Measurements from ENCODE around the gene CELF4.

Gene CELF4

GRCh38 chr18:37534627-37535026 lies 31.0 kb downstream of the CELF4 start:
- no peak overlapping the region for H3K4me3 Mint-ChIP-seq
- H3K9me3 Mint-ChIP-seq, result no peaks in the 10 kb centered on the region
- H3K27me3 Mint-ChIP-seq (ENCODE audit: low read depth), result peaks cover 9% of the 10 kb centered on the region
- no peaks in the 10 kb centered on the region for H3K36me3 Mint-ChIP-seq (ENCODE audit: low read depth)
- no peak overlapping the region for H3K27ac Mint-ChIP-seq
- H3K4me1 Mint-ChIP-seq (ENCODE audit: low read depth), result no peaks in the 10 kb centered on the region
- DNase-seq (ENCODE audit: low spot score), result no peak

- H3K9me3 Mint-ChIP-seq, result no peaks in the 10 kb centered on the region
- DNase-seq (ENCODE audit: low spot score), result no peak
- no peaks in the 10 kb centered on the region for H3K36me3 Mint-ChIP-seq (ENCODE audit: low read depth)
- H3K27me3 Mint-ChIP-seq (ENCODE audit: low read depth), result peaks cover 8% of the 10 kb centered on the region
- no peak overlapping the region for H3K27ac Mint-ChIP-seq
- no peaks in the 10 kb centered on the region for H3K4me1 Mint-ChIP-seq (ENCODE audit: low read depth)
- no peak overlapping the region for H3K4me3 Mint-ChIP-seq
Observed at GRCh38 chr18:37533647-37534584, 31.7 kb downstream of the CELF4 start.

- Mint-ChIP-seq H3K36me3 (ENCODE audit: low read depth) (no peaks in the 10 kb centered on the region), H3K9me3 (no peaks in the 10 kb centered on the region), H3K4me3 (no peak overlapping the region), H3K4me1 (ENCODE audit: low read depth) (no peaks in the 10 kb centered on the region), H3K27me3 (ENCODE audit: low read depth) (no peaks in the 10 kb centered on the region), H3K27ac (no peak overlapping the region)
- DNase-seq (ENCODE audit: low spot score), result no peak
Observed at GRCh38 chr18:37532917-37533316, 32.7 kb downstream of the CELF4 start.

DNA sequence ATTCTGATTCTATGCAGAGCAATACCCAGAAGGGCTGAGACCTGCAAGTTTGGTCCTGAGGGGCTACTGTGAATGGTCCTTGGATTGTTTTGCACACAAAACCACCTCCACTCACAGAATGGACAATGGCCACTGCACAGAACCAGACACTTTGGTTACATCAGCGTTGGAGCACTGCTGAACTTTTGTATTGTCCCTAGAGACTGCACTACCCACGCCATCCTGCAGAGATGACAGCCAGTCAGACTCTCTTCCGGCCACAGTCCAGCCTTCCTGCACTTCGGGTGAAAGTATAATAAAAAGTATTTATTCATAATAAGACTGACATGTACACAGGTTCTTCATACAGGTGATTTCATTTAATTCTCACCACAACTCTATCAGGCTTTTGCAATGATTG lies 35.7 kb downstream of the CELF4 start:
- Mint-ChIP-seq H3K36me3 (ENCODE audit: low read depth) (no peaks in the 10 kb centered on the region), H3K27ac (no peak overlapping the region), H3K27me3 (ENCODE audit: low read depth) (peaks cover 15% of the 10 kb centered on the region), H3K4me1 (ENCODE audit: low read depth) (no peaks in the 10 kb centered on the region), H3K9me3 (no peaks in the 10 kb centered on the region), H3K4me3 (no peak overlapping the region)
- no peak for DNase-seq (ENCODE audit: low spot score)

DNA sequence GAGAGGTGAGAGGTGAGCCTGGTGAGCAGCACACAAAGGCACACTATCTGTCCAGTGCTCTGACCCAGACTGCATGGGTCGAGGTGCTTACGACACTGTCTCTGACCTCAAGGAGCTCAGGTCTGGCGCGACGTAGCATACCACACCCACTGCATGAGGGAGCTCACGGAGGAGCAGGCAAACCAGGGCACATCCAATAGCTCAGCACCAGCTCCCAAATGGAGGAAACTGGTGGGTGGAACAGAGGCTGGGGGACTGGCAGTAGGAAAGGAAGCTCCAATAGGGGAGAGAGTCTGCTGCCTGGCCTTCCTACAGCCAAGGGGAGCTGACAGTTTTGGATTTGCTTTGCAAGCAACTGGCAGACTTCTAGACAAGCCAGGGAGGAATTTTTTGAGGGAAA lies 36.3 kb downstream of the CELF4 start:
- H3K4me1 Mint-ChIP-seq (ENCODE audit: low read depth), result no peaks in the 10 kb centered on the region
- DNase-seq (ENCODE audit: low spot score), result no peak
- H3K27me3 Mint-ChIP-seq (ENCODE audit: low read depth), result peaks cover 18% of the 10 kb centered on the region
- H3K9me3 Mint-ChIP-seq, result no peaks in the 10 kb centered on the region
- H3K27ac Mint-ChIP-seq, result no peak overlapping the region
- H3K4me3 Mint-ChIP-seq, result no peak overlapping the region
- H3K36me3 Mint-ChIP-seq (ENCODE audit: low read depth), result no peaks in the 10 kb centered on the region

- Mint-ChIP-seq H3K27me3 (ENCODE audit: low read depth) (peaks cover 27% of the 10 kb centered on the region), H3K9me3 (no peaks in the 10 kb centered on the region), H3K36me3 (ENCODE audit: low read depth) (no peaks in the 10 kb centered on the region)
Observed at GRCh38 chr18:37527395-37527794, 38.2 kb downstream of the CELF4 start.

GRCh38 chr18:37525262-37525585 lies 40.4 kb downstream of the CELF4 start:
- Mint-ChIP-seq H3K27ac (no peak overlapping the region), H3K36me3 (ENCODE audit: low read depth) (no peaks in the 10 kb centered on the region), H3K27me3 (ENCODE audit: low read depth) (peaks cover 30% of the 10 kb centered on the region), H3K9me3 (no peaks in the 10 kb centered on the region), H3K4me3 (no peak overlapping the region), H3K4me1 (ENCODE audit: low read depth) (no peaks in the 10 kb centered on the region)
- DNase-seq (ENCODE audit: low spot score), result no peak

More at GRCh38 chr18:37527395-37527794, 38.2 kb downstream of the CELF4 start:
- DNase-seq (ENCODE audit: low spot score), result no peak
- Mint-ChIP-seq H3K27ac (no peak overlapping the region), H3K4me1 (ENCODE audit: low read depth) (no peaks in the 10 kb centered on the region), H3K4me3 (no peak overlapping the region)

GRCh38 chr18:37524498-37525261 lies 40.9 kb downstream of the CELF4 start:
- H3K4me3 Mint-ChIP-seq, result no peak overlapping the region
- no peaks in the 10 kb centered on the region for H3K36me3 Mint-ChIP-seq (ENCODE audit: low read depth)
- no peak for DNase-seq (ENCODE audit: low spot score)
- peaks cover 30% of the 10 kb centered on the region for H3K27me3 Mint-ChIP-seq (ENCODE audit: low read depth)
- no peaks in the 10 kb centered on the region for H3K9me3 Mint-ChIP-seq
- no peaks in the 10 kb centered on the region for H3K4me1 Mint-ChIP-seq (ENCODE audit: low read depth)
- no peak overlapping the region for H3K27ac Mint-ChIP-seq

DNA sequence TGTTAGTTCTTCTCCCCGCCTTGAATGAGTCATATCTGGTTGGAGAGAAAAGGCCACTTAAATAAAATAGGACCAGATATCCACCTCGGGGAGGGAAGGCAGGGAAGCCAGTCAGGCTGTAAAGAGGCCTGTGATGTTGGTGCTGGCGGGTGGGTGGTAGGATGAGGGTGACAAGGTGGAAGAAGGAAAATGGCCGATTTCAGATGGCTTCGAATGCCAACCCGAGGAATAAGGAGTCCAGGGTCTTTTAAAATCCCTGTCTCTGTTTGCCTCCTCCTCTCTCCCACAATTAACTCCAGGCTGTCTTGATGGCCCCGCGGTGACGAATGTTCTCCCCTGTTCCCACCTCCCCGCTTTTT lies 41.5 kb downstream of the CELF4 start:
- H3K27me3 Mint-ChIP-seq (ENCODE audit: low read depth), result peaks cover 30% of the 10 kb centered on the region
- no peak overlapping the region for H3K27ac Mint-ChIP-seq
- no peaks in the 10 kb centered on the region for H3K4me1 Mint-ChIP-seq (ENCODE audit: low read depth)
- H3K9me3 Mint-ChIP-seq, result no peaks in the 10 kb centered on the region
- H3K36me3 Mint-ChIP-seq (ENCODE audit: low read depth), result no peaks in the 10 kb centered on the region
- no peak for DNase-seq (ENCODE audit: low spot score)
- H3K4me3 Mint-ChIP-seq, result no peak overlapping the region

DNA sequence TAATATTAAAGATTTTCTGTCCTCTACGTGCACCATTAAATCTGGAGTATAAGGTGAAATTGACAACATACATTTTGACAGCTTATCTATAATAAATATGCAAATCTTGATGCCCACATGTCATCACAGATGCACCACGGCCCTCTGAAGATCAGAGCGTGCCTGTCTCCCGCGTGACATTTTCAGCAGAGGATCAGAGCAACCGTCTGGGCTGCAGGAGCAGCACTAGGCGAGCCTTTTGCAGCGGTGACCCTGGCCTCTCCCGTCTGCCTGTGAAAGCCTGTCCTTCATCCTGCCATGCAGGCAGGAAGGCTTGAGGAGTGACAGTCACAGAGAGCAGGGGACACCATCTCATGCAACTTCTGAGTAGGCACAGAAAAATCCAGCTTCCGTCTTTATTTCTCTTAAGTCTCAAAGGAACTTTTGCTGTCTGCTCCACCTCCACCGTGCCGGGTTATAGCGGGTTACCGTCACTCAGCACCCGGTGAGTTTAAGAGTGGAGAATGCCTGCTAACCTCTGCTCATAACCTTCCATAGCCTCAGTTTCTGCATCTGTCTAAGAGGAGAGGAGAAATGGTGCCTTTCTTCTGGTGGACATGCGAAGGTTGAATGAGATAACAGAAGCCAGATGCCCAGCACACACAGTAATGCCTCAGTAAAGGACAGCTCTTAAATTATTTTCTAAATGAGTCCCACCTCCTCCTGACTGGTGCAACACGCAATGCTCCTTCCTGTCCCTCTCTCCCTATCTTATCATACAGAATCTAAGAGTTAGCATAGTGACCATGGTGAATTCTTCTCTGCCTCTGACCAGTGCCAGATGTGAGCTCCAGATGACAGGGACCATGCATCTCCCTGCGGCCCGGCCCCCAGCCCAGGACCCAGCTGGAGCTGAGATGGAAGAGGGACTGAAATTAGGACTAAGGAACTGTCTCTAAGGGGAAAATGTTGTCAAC lies 43.8 kb downstream of the CELF4 start:
- DNase-seq (ENCODE audit: low spot score), result no peak
- Mint-ChIP-seq H3K36me3 (ENCODE audit: low read depth) (no peaks in the 10 kb centered on the region), H3K9me3 (no peaks in the 10 kb centered on the region), H3K27me3 (ENCODE audit: low read depth) (peaks cover 30% of the 10 kb centered on the region), H3K4me3 (no peak overlapping the region), H3K27ac (no peak overlapping the region), H3K4me1 (ENCODE audit: low read depth) (no peaks in the 10 kb centered on the region)

- Mint-ChIP-seq H3K27me3 (ENCODE audit: low read depth) (peaks cover 21% of the 10 kb centered on the region), H3K27ac (no peak overlapping the region), H3K4me3 (no peak overlapping the region), H3K9me3 (no peaks in the 10 kb centered on the region), H3K4me1 (ENCODE audit: low read depth) (no peaks in the 10 kb centered on the region), H3K36me3 (ENCODE audit: low read depth) (no peaks in the 10 kb centered on the region)
- no peak for DNase-seq (ENCODE audit: low spot score)
Observed at GRCh38 chr18:37520508-37520907, 45.1 kb downstream of the CELF4 start.

- no peak for DNase-seq (ENCODE audit: low spot score)
- Mint-ChIP-seq H3K27ac (no peak overlapping the region), H3K9me3 (no peaks in the 10 kb centered on the region), H3K27me3 (ENCODE audit: low read depth) (peaks cover 13% of the 10 kb centered on the region), H3K4me1 (ENCODE audit: low read depth) (no peaks in the 10 kb centered on the region), H3K36me3 (ENCODE audit: low read depth) (no peaks in the 10 kb centered on the region), H3K4me3 (no peak overlapping the region)
Observed at GRCh38 chr18:37519510-37520135, 46.0 kb downstream of the CELF4 start.

DNA sequence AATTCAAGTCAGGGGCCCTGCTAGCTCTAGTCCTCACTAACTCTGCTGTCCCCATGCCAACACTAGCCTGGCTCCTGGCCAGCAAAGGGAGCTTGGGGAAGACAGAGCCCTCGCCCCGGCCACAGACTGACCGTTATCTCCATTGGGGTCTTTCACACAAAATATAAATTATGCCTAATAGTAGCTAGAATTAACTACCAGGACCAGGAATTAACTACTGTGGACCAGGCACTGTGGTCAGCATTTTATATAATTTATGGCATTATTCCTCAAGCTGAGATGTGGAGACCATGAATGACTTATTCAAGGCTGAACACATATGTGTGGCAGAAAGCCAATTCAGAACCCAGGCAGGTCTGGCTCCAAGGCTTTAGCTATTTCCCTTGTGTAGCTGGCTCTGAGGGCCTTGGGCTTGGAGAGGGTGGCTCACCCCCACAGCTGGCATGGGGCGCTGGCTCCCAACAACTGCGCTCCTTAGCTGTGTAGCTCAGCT lies 49.2 kb downstream of the CELF4 start:
- Mint-ChIP-seq H3K4me3 (no peak overlapping the region), H3K27ac (no peak overlapping the region), H3K27me3 (ENCODE audit: low read depth) (no peaks in the 10 kb centered on the region), H3K9me3 (no peaks in the 10 kb centered on the region), H3K36me3 (ENCODE audit: low read depth) (no peaks in the 10 kb centered on the region), H3K4me1 (ENCODE audit: low read depth) (no peaks in the 10 kb centered on the region)
- DNase-seq (ENCODE audit: low spot score), result no peak
